K562 (cell line): ENCODE measurements around the gene ARID3C. TPM values are rescaled to one million over a fixed set of nuclear protein-coding genes. Genes with fewer than 3 reads are reported as not detected.

Experiments
- CBX8 ChIP-seq: fragments of 200-600 bp; sonication (generic); IDR thresholded peaks from 2 replicates; pipeline ENCODE4 v1.6.1; 2012; ENCODE audit warnings: borderline replicate concordance, mixed run types, low read depth, mild to moderate bottlenecking, moderate library complexity, mixed read lengths, low read length, control low read depth, inconsistent platforms; ENCODE audit not compliant: poor library complexity, severe bottlenecking; ENCODE audit errors: extremely low read depth
- ETS2 ChIP-seq: IDR thresholded peaks from 2 replicates; pipeline ENCODE4 v1.6.1; 2016; ENCODE audit warnings: borderline replicate concordance, missing genetic modification characterization, mild to moderate bottlenecking, moderate library complexity, missing compliant biosample characterization; ENCODE audit not compliant: poor library complexity, severe bottlenecking
- HMGXB4 ChIP-seq: sonication (generic); formaldehyde crosslinking; IDR thresholded peaks from 2 replicates; pipeline ENCODE4 v1.8.1; 2023; ENCODE audit warnings: mild to moderate bottlenecking, missing genetic modification reagents
- RAD51 ChIP-seq: fragments of 450-650 bp; IDR thresholded peaks from 2 replicates; pipeline ENCODE4 v1.7.1; 2016; ENCODE audit warnings: low read depth, mild to moderate bottlenecking, borderline replicate concordance
- TEAD1 ChIP-seq, 2 experiments: fragments of 450-650 bp in 1 of 2; sonication (generic) in 1 of 2; formaldehyde crosslinking; IDR thresholded peaks; 2 replicates each; pipeline versions ENCODE4 v1.4.0 to v1.8.0; 2020 to 2022; ENCODE audit warnings: mild to moderate bottlenecking in 2 of 2, missing genetic modification reagents in 1 of 2
- ZBTB34 ChIP-seq: fragments of 250-450 bp; sonication (Bioruptor Pico); IDR thresholded peaks from 2 replicates; pipeline ENCODE4 v1.8.0; 2021; ENCODE audit warnings: mild to moderate bottlenecking, moderate library complexity
- ZNF592 ChIP-seq: fragments of 450-650 bp; IDR thresholded peaks from 2 replicates; pipeline ENCODE4 v1.6.1; 2017; ENCODE audit warnings: antibody characterized with exemption, mild to moderate bottlenecking
- ZNF609 ChIP-seq: sonication (generic); formaldehyde crosslinking; IDR thresholded peaks from 2 replicates; pipeline ENCODE4 v1.8.1; 2023; ENCODE audit warnings: missing genetic modification reagents, mild to moderate bottlenecking, borderline replicate concordance
- polyA plus RNA-seq, 8 experiments: library from polyadenylated mRNA; depleted of rRNA in 4 of 8; stranded (reverse) in 5 of 8; unstranded in 3 of 8; fragments of >200 nt; fragmentation: Nextera tagmentation in 2 of 8; fragmentation: Illumina TruSeq in 1 of 8; extraction: Ambion mirVana in 2 of 8; extraction: Trizol in 1 of 8; gene quantifications; 2 replicates each; pipeline versions ENCODE4 v1.2.1 to v1.2.3, GENCODE V29; 2011 to 2014; ENCODE audit warnings: inconsistent platforms in 1 of 8, missing spikeins in 1 of 8
- total RNA-seq, 7 experiments: library from RNA; depleted of rRNA in 6 of 7; stranded (reverse); fragments of >200 nt in 6 of 7; fragmentation: Illumina TruSeq in 2 of 7; extraction: Trizol in 2 of 7; gene quantifications; 2 replicates each; pipeline versions ENCODE4 v1.2.1 to v1.2.3, GENCODE V29; 2011 to 2021; ENCODE audit warnings: low replicate concordance in 1 of 7

Gene ARID3C
- total and polyA plus RNA-seq, 9 of the 15 experiments (the other 6 are each of a cell fraction or from before 2014, with no cell fraction given), result not detected

- TF ChIP-seq ZNF609 (no peak), ZNF592 (no peak), TEAD1 (CRISPR knock-in tag; IDR thresholded peaks at IDR 0.05) (peak in 1 of 2 experiments; percentile 19; a peak in 1 of 4 replicates), ETS2 (tag) (no peak), HMGXB4 (CRISPR knock-in tag) (0 out of 2 replicates have a peak, but pooled peaks have one; percentile 54), CBX8 (no peak), ZBTB34 (no peak), RAD51 (peak; percentile 96)
Observed at GRCh38 chr9:34646211-34647083, 17.6 kb upstream of the ARID3C start, which contains the start of gene GALT (continued).
